Measurements from ENCODE around the gene ZG16. TPM values are rescaled to one million over a fixed set of nuclear protein-coding genes. Genes with fewer than 3 reads are reported as not detected.
A peak's percentile ranks its signal among the peaks of the same experiment; 100 is the strongest.

The ZG16 gene
- total RNA-seq, 3 donors from 2014 or later, result 0.05 TPM; not detected in 2

GRCh38 chr16:29806641-29807425, 28.8 kb downstream of the ZG16 start:
- Mint-ChIP-seq H3K36me3 (ENCODE audit: insufficient read depth) (peaks cover 11% of the 10 kb centered on the region), H3K4me3 (peak overlapping the region; percentile 98), H3K9me3 (no peaks in the 10 kb centered on the region), H3K4me1 (ENCODE audit: low read depth) (peaks cover 50% of the 10 kb centered on the region), H3K27me3 (ENCODE audit: low read depth) (no peaks in the 10 kb centered on the region)
- peak in 1 of 2 donors; percentile 2 for ATAC-seq
- DNase-seq, result peak; percentile 45

GRCh38 chr16:29807426-29808218, 29.6 kb downstream of the ZG16 start:
- Mint-ChIP-seq H3K27me3 (ENCODE audit: low read depth) (no peaks in the 10 kb centered on the region), H3K36me3 (ENCODE audit: insufficient read depth) (peaks cover 11% of the 10 kb centered on the region), H3K4me1 (ENCODE audit: low read depth) (peaks cover 55% of the 10 kb centered on the region), H3K9me3 (no peaks in the 10 kb centered on the region), H3K4me3 (peak overlapping the region; percentile 98)
- DNase-seq (peak; percentile 85), ATAC-seq (peak; percentile 20 to 30)

GRCh38 chr16:29808219-29808900, 30.3 kb downstream of the ZG16 start:
- peaks cover 58% of the 10 kb centered on the region for H3K4me1 Mint-ChIP-seq (ENCODE audit: low read depth)
- DNase-seq (no peak), ATAC-seq (peak; percentile 4 to 6)
- H3K27me3 Mint-ChIP-seq (ENCODE audit: low read depth), result no peaks in the 10 kb centered on the region
- H3K4me3 Mint-ChIP-seq, result peak overlapping the region; percentile 98
- H3K9me3 Mint-ChIP-seq, result no peaks in the 10 kb centered on the region
- peaks cover 11% of the 10 kb centered on the region for H3K36me3 Mint-ChIP-seq (ENCODE audit: insufficient read depth)

- H3K36me3 Mint-ChIP-seq (ENCODE audit: insufficient read depth), result peaks cover 11% of the 10 kb centered on the region
- DNase-seq (no peak), ATAC-seq (no peak)
- no peaks in the 10 kb centered on the region for H3K9me3 Mint-ChIP-seq
- H3K4me3 Mint-ChIP-seq, result peak overlapping the region; percentile 98
- H3K4me1 Mint-ChIP-seq (ENCODE audit: low read depth), result peaks cover 55% of the 10 kb centered on the region
- no peaks in the 10 kb centered on the region for H3K27me3 Mint-ChIP-seq (ENCODE audit: low read depth)
Measured at GRCh38 chr16:29809031-29809747, 31.1 kb downstream of the ZG16 start.

GRCh38 chr16:29809850-29810698, 32.0 kb downstream of the ZG16 start:
- ATAC-seq (no peak), DNase-seq (peak; percentile 41)
- peak overlapping the region; percentile 78 for H3K4me3 Mint-ChIP-seq
- peaks cover 55% of the 10 kb centered on the region for H3K4me1 Mint-ChIP-seq (ENCODE audit: low read depth)
- H3K9me3 Mint-ChIP-seq, result no peaks in the 10 kb centered on the region
- H3K36me3 Mint-ChIP-seq (ENCODE audit: insufficient read depth), result peaks cover 11% of the 10 kb centered on the region
- no peaks in the 10 kb centered on the region for H3K27me3 Mint-ChIP-seq (ENCODE audit: low read depth)

GRCh38 chr16:29810699-29811169, 32.7 kb downstream of the ZG16 start:
- no peak for ATAC-seq
- peak overlapping the region; percentile 78 for H3K4me3 Mint-ChIP-seq
- H3K27me3 Mint-ChIP-seq (ENCODE audit: low read depth), result no peaks in the 10 kb centered on the region
- no peaks in the 10 kb centered on the region for H3K9me3 Mint-ChIP-seq
- peaks cover 57% of the 10 kb centered on the region for H3K4me1 Mint-ChIP-seq (ENCODE audit: low read depth)
- DNase-seq, result no peak
- H3K36me3 Mint-ChIP-seq (ENCODE audit: insufficient read depth), result peaks cover 9% of the 10 kb centered on the region

GRCh38 chr16:29811170-29811895, 33.3 kb downstream of the ZG16 start:
- DNase-seq, result peak; percentile 53
- H3K27me3 Mint-ChIP-seq (ENCODE audit: low read depth), result no peaks in the 10 kb centered on the region
- ATAC-seq, result peak; percentile 30 to 36
- peak overlapping the region; percentile 78 for H3K4me3 Mint-ChIP-seq
- no peaks in the 10 kb centered on the region for H3K9me3 Mint-ChIP-seq
- H3K36me3 Mint-ChIP-seq (ENCODE audit: insufficient read depth), result peaks cover 9% of the 10 kb centered on the region
- H3K4me1 Mint-ChIP-seq (ENCODE audit: low read depth), result peaks cover 60% of the 10 kb centered on the region

GRCh38 chr16:29811896-29812665, 34.0 kb downstream of the ZG16 start, which contains the start of gene PRRT2:
TSS of gene PRRT2 (plus strand) at chr16:29812193. CDS start at chr16:29813055, 862 bp downstream.
- Mint-ChIP-seq H3K27me3 (ENCODE audit: low read depth) (no peaks in the 10 kb centered on the region), H3K9me3 (no peaks in the 10 kb centered on the region), H3K4me1 (ENCODE audit: low read depth) (peaks cover 64% of the 10 kb centered on the region), H3K4me3 (peak within 1 kb of the TSS; percentile 78), H3K36me3 (ENCODE audit: insufficient read depth) (peaks cover 10% of the 10 kb centered on the region)
- DNase-seq (peak; percentile 41), ATAC-seq (no peak)

GRCh38 chr16:29812754-29813643, 34.9 kb downstream of the ZG16 start:
- no peak for ATAC-seq
- Mint-ChIP-seq H3K36me3 (ENCODE audit: insufficient read depth) (peaks cover 12% of the 10 kb centered on the region), H3K4me3 (peak overlapping the region; percentile 78), H3K27me3 (ENCODE audit: low read depth) (no peaks in the 10 kb centered on the region), H3K9me3 (no peaks in the 10 kb centered on the region), H3K4me1 (ENCODE audit: low read depth) (peaks cover 66% of the 10 kb centered on the region)
- no peak for DNase-seq

GRCh38 chr16:29813644-29814562, 35.8 kb downstream of the ZG16 start:
- Mint-ChIP-seq H3K36me3 (ENCODE audit: insufficient read depth) (peaks cover 12% of the 10 kb centered on the region), H3K27me3 (ENCODE audit: low read depth) (no peaks in the 10 kb centered on the region), H3K4me1 (ENCODE audit: low read depth) (peaks cover 66% of the 10 kb centered on the region), H3K9me3 (no peaks in the 10 kb centered on the region), H3K4me3 (no peak overlapping the region)
- ATAC-seq, result no peak
- no peak for DNase-seq
